Muscle layer of colon (tissue), 2 donors: ENCODE data around the gene DCHS1.

Experiments
- H3K27ac ChIP-seq: one replicate; pipeline ENCODE4 v1.7.0; 2013; ENCODE audit warnings: low read depth, mild to moderate bottlenecking, low read length, moderate library complexity
- H3K27me3 ChIP-seq, 2 donors: one replicate each; pipeline ENCODE4 v1.7.0; 2013; ENCODE audit warnings: low read length in 2 of 2, mild to moderate bottlenecking in 2 of 2; ENCODE audit not compliant: insufficient read depth in 2 of 2, control insufficient read depth in 1 of 2
- H3K36me3 ChIP-seq: one replicate; pipeline ENCODE4 v1.7.0; 2013; ENCODE audit warnings: mild to moderate bottlenecking, low read length; ENCODE audit not compliant: insufficient read depth
- H3K4me1 ChIP-seq: one replicate; pipeline ENCODE4 v1.7.0; 2013; ENCODE audit warnings: mild to moderate bottlenecking, low read length; ENCODE audit not compliant: insufficient read depth
- H3K4me3 ChIP-seq, 2 donors: one replicate each; pipeline ENCODE4 v1.7.0; 2013; ENCODE audit warnings: low read length in 2 of 2, low read depth in 1 of 2, mild to moderate bottlenecking in 1 of 2, moderate library complexity in 1 of 2
- H3K9ac ChIP-seq: one replicate; pipeline ENCODE4 v1.7.0; 2013; ENCODE audit warnings: low read length
- H3K9me3 ChIP-seq: one replicate; pipeline ENCODE4 v1.7.0; 2013; ENCODE audit warnings: mild to moderate bottlenecking, low read length
- donor health status: abdominal sarcoma.
- donor health status: Adenocarcinoma of cecum.

DCHS1 gene

GRCh38 chr11:6654281-6655019, 1.2 kb downstream of the DCHS1 start:
- peak overlapping the region; percentile 75 for H3K27ac ChIP-seq

GRCh38 chr11:6653656-6654055, 2.0 kb downstream of the DCHS1 start:
- H3K27ac ChIP-seq, result peak overlapping the region; percentile 28
- no peak overlapping the region for H3K4me3 ChIP-seq
- H3K9ac ChIP-seq, result no peak overlapping the region
- peaks cover 30% of the 10 kb centered on the region for H3K4me1 ChIP-seq
- H3K27me3 ChIP-seq, result no peaks in the 10 kb centered on the region
- H3K36me3 ChIP-seq, result no peaks in the 10 kb centered on the region
- no peaks in the 10 kb centered on the region for H3K9me3 ChIP-seq

More at GRCh38 chr11:6654281-6655019, 1.2 kb downstream of the DCHS1 start:
- H3K4me3 ChIP-seq, result peak overlapping the region; percentile 51 to 77
- H3K9ac ChIP-seq, result peak overlapping the region; percentile 80
- no peaks in the 10 kb centered on the region for H3K36me3 ChIP-seq
- H3K4me1 ChIP-seq, result peaks cover 22% of the 10 kb centered on the region
- H3K9me3 ChIP-seq, result no peaks in the 10 kb centered on the region
- no peaks in the 10 kb centered on the region for H3K27me3 ChIP-seq

- Histone ChIP-seq H3K27me3 (no peaks in the 10 kb centered on the region), H3K9ac (no peak overlapping the region), H3K9me3 (no peaks in the 10 kb centered on the region), H3K4me3 (no peak overlapping the region), H3K27ac (no peak overlapping the region), H3K4me1 (peaks cover 35% of the 10 kb centered on the region), H3K36me3 (no peaks in the 10 kb centered on the region)
These were observed 2.5 kb downstream of the DCHS1 start for GRCh38 chr11:6653097-6653496.

- Histone ChIP-seq H3K4me3 (no peak overlapping the region), H3K27ac (no peak overlapping the region), H3K9me3 (no peaks in the 10 kb centered on the region), H3K36me3 (no peaks in the 10 kb centered on the region), H3K4me1 (peaks cover 44% of the 10 kb centered on the region), H3K27me3 (no peaks in the 10 kb centered on the region), H3K9ac (no peak overlapping the region)
These were observed 3.4 kb downstream of the DCHS1 start for GRCh38 chr11:6652182-6652581.

- Histone ChIP-seq H3K27me3 (no peaks in the 10 kb centered on the region), H3K36me3 (no peaks in the 10 kb centered on the region), H3K9ac (no peak overlapping the region), H3K4me1 (peaks cover 50% of the 10 kb centered on the region), H3K9me3 (no peaks in the 10 kb centered on the region), H3K4me3 (no peak overlapping the region), H3K27ac (no peak overlapping the region)
These were observed 4.6 kb downstream of the DCHS1 start for GRCh38 chr11:6650980-6651379.

- Histone ChIP-seq H3K9me3 (no peaks in the 10 kb centered on the region), H3K27me3 (no peaks in the 10 kb centered on the region), H3K36me3 (peaks cover 3% of the 10 kb centered on the region), H3K4me3 (no peak overlapping the region), H3K4me1 (peaks cover 59% of the 10 kb centered on the region), H3K27ac (no peak overlapping the region), H3K9ac (no peak overlapping the region)
These were observed 5.5 kb downstream of the DCHS1 start for GRCh38 chr11:6650104-6650503.

GRCh38 chr11:6648501-6648900, 7.1 kb downstream of the DCHS1 start:
- Histone ChIP-seq H3K27me3 (no peaks in the 10 kb centered on the region), H3K9ac (no peak overlapping the region), H3K4me3 (no peak overlapping the region), H3K9me3 (no peaks in the 10 kb centered on the region), H3K4me1 (peaks cover 46% of the 10 kb centered on the region), H3K27ac (no peak overlapping the region), H3K36me3 (peaks cover 10% of the 10 kb centered on the region)

GRCh38 chr11:6647836-6648235, 7.8 kb downstream of the DCHS1 start:
- no peak overlapping the region for H3K4me3 ChIP-seq
- no peaks in the 10 kb centered on the region for H3K27me3 ChIP-seq
- peaks cover 46% of the 10 kb centered on the region for H3K4me1 ChIP-seq
- peaks cover 10% of the 10 kb centered on the region for H3K36me3 ChIP-seq
- no peak overlapping the region for H3K9ac ChIP-seq
- H3K27ac ChIP-seq, result no peak overlapping the region
- no peaks in the 10 kb centered on the region for H3K9me3 ChIP-seq

GRCh38 chr11:6646918-6647679, 8.5 kb downstream of the DCHS1 start:
- Histone ChIP-seq H3K4me3 (peak overlapping the region in 1 of 2 donors; percentile 46), H3K9ac (peak overlapping the region; percentile 5), H3K27me3 (no peaks in the 10 kb centered on the region), H3K36me3 (peaks cover 10% of the 10 kb centered on the region), H3K27ac (peak overlapping the region; percentile 57), H3K4me1 (peaks cover 46% of the 10 kb centered on the region), H3K9me3 (no peaks in the 10 kb centered on the region)

GRCh38 chr11:6646576-6646917, 9.1 kb downstream of the DCHS1 start:
- H3K9ac ChIP-seq, result no peak overlapping the region
- peaks cover 10% of the 10 kb centered on the region for H3K36me3 ChIP-seq
- H3K4me1 ChIP-seq, result peaks cover 44% of the 10 kb centered on the region
- H3K27me3 ChIP-seq, result no peaks in the 10 kb centered on the region
- H3K27ac ChIP-seq, result peak overlapping the region; percentile 57
- H3K4me3 ChIP-seq, result peak overlapping the region in 1 of 2 donors; percentile 46
- no peaks in the 10 kb centered on the region for H3K9me3 ChIP-seq

- Histone ChIP-seq H3K27me3 (no peaks in the 10 kb centered on the region), H3K27ac (no peak overlapping the region), H3K4me3 (peak overlapping the region in 1 of 2 donors; percentile 46), H3K36me3 (peaks cover 11% of the 10 kb centered on the region), H3K9ac (no peak overlapping the region), H3K9me3 (no peaks in the 10 kb centered on the region), H3K4me1 (peaks cover 44% of the 10 kb centered on the region)
These were observed 9.5 kb downstream of the DCHS1 start for GRCh38 chr11:6646071-6646470.
